ENCODE measurements around the gene SARNP. TPM values are rescaled to one million over a fixed set of nuclear protein-coding genes. Genes with fewer than 3 reads are reported as not detected.
"Not testable (repeated sequence)": the region's sequence is repeated elsewhere in the genome, so short reads cannot be mapped to it uniquely, and the experiment has no call there.

The SARNP gene
- total RNA-seq (ENCODE audit: unreplicated experiment) = 76.6 TPM
- long read RNA-seq, transcript SARNP-201 (11 exons, 926 nt) = major isoform, 34 of 44 reads
- long read RNA-seq, partial matches to known transcripts = 0 of 44 reads
- long read RNA-seq, other reads (novel, unspliced or antisense) = 4 of 44 reads

- H3K27ac Mint-ChIP-seq (ENCODE audit: unreplicated experiment) = no peak within 1 kb of the TSS
- peak; percentile 87 for DNase-seq (ENCODE audit: low spot score)
- no peaks in the 10 kb centered on the region for H3K9me3 Mint-ChIP-seq (ENCODE audit: unreplicated experiment)
- no peak for TF ChIP-seq CTCF (IDR thresholded peaks at IDR 0.05; ENCODE audit: unreplicated experiment)
- H3K4me3 Mint-ChIP-seq (ENCODE audit: unreplicated experiment) = no peak within 1 kb of the TSS
- H3K4me1 Mint-ChIP-seq (ENCODE audit: unreplicated experiment) = peaks cover 3% of the 10 kb centered on the region
- no peaks in the 10 kb centered on the region for H3K27me3 Mint-ChIP-seq (ENCODE audit: unreplicated experiment)
- peaks cover 9% of the 10 kb centered on the region for H3K36me3 Mint-ChIP-seq (ENCODE audit: low read depth, unreplicated experiment)
These were observed at the start of gene SARNP, which contains the start of gene ORMDL2 for GRCh38 chr12:55817345-55818139. TSS of gene SARNP (minus strand) at chr12:55817724. CDS start at chr12:55817701, 23 bp downstream. TSS of gene ORMDL2 (plus strand) at chr12:55818041. CDS start at chr12:55819000, 959 bp downstream.

GRCh38 chr12:55866454-55867004, 49.0 kb upstream of the SARNP start:
- not testable (repeated sequence) for H3K4me1 Mint-ChIP-seq (ENCODE audit: unreplicated experiment); H3K27ac Mint-ChIP-seq (ENCODE audit: unreplicated experiment); H3K36me3 Mint-ChIP-seq (ENCODE audit: low read depth, unreplicated experiment); H3K27me3 Mint-ChIP-seq (ENCODE audit: unreplicated experiment); DNase-seq (ENCODE audit: low spot score); H3K4me3 Mint-ChIP-seq (ENCODE audit: unreplicated experiment); H3K9me3 Mint-ChIP-seq (ENCODE audit: unreplicated experiment)

GRCh38 chr12:55865327-55865726, 47.8 kb upstream of the SARNP start:
- Mint-ChIP-seq H3K4me3 (ENCODE audit: unreplicated experiment) (no peak overlapping the region), H3K27ac (ENCODE audit: unreplicated experiment) (no peak overlapping the region), H3K27me3 (ENCODE audit: unreplicated experiment) (no peaks in the 10 kb centered on the region), H3K36me3 (ENCODE audit: low read depth, unreplicated experiment) (no peaks in the 10 kb centered on the region), H3K4me1 (ENCODE audit: unreplicated experiment) (no peaks in the 10 kb centered on the region), H3K9me3 (ENCODE audit: unreplicated experiment) (no peaks in the 10 kb centered on the region)
- no peak for TF ChIP-seq CTCF (IDR thresholded peaks at IDR 0.05; ENCODE audit: unreplicated experiment)
- no peak for DNase-seq (ENCODE audit: low spot score)

GRCh38 chr12:55862931-55863330, 45.4 kb upstream of the SARNP start:
- not testable (repeated sequence) for H3K27ac Mint-ChIP-seq (ENCODE audit: unreplicated experiment); H3K4me3 Mint-ChIP-seq (ENCODE audit: unreplicated experiment); H3K27me3 Mint-ChIP-seq (ENCODE audit: unreplicated experiment); H3K36me3 Mint-ChIP-seq (ENCODE audit: low read depth, unreplicated experiment); DNase-seq (ENCODE audit: low spot score); H3K4me1 Mint-ChIP-seq (ENCODE audit: unreplicated experiment); H3K9me3 Mint-ChIP-seq (ENCODE audit: unreplicated experiment)

GRCh38 chr12:55862286-55862685, 44.8 kb upstream of the SARNP start:
- Mint-ChIP-seq H3K4me3 (ENCODE audit: unreplicated experiment) (no peak overlapping the region), H3K9me3 (ENCODE audit: unreplicated experiment) (no peaks in the 10 kb centered on the region), H3K27me3 (ENCODE audit: unreplicated experiment) (no peaks in the 10 kb centered on the region), H3K4me1 (ENCODE audit: unreplicated experiment) (no peaks in the 10 kb centered on the region), H3K36me3 (ENCODE audit: low read depth, unreplicated experiment) (no peaks in the 10 kb centered on the region), H3K27ac (ENCODE audit: unreplicated experiment) (no peak overlapping the region)
- TF ChIP-seq CTCF (IDR thresholded peaks at IDR 0.05; ENCODE audit: unreplicated experiment) = no peak
- DNase-seq (ENCODE audit: low spot score) = no peak

GRCh38 chr12:55861871-55862270, 44.3 kb upstream of the SARNP start:
- H3K9me3 Mint-ChIP-seq (ENCODE audit: unreplicated experiment) = no peaks in the 10 kb centered on the region
- H3K27ac Mint-ChIP-seq (ENCODE audit: unreplicated experiment) = no peak overlapping the region
- H3K36me3 Mint-ChIP-seq (ENCODE audit: low read depth, unreplicated experiment) = no peaks in the 10 kb centered on the region
- H3K27me3 Mint-ChIP-seq (ENCODE audit: unreplicated experiment) = no peaks in the 10 kb centered on the region
- no peaks in the 10 kb centered on the region for H3K4me1 Mint-ChIP-seq (ENCODE audit: unreplicated experiment)
- H3K4me3 Mint-ChIP-seq (ENCODE audit: unreplicated experiment) = no peak overlapping the region
- no peak for TF ChIP-seq CTCF (IDR thresholded peaks at IDR 0.05; ENCODE audit: unreplicated experiment)
- DNase-seq (ENCODE audit: low spot score) = no peak

Data from endothelial cell (in vitro differentiated cells).